COLO829 (cell line): ENCODE data around the gene CLIC3.
"Not testable (repeated sequence)": the region's sequence is repeated elsewhere in the genome, so short reads cannot be mapped to it uniquely, and the experiment has no call there.

Source experiments
- DNase-seq: peaks from one replicate; pipeline ENCODE4 v3.0.0; 2012; ENCODE audit warnings: low spot score

CLIC3 gene

DNA sequence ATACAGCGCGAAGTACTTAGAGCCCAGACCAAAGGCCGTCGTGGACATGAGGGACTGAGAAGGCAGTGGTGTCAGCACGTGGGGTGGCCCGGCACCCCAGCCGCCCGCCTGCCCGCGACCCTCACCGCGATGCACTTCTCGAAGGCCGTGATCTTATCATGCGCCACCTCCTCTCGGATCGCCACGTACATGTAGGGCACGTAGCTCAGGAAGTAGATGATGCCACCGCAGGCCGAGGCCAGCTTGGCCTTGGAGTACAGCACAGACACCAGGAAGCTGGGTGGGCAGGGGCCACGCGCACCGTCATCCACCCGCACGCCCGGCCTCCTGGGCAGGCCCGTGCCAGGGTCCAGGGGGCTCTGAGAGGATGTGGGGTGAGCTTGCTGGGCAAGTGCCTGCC lies 20.7 kb upstream of the CLIC3 start:
- no peak for DNase-seq

- no peak for DNase-seq
Measured at GRCh38 chr9:137016436-137016835, 20.1 kb upstream of the CLIC3 start.

DNA sequence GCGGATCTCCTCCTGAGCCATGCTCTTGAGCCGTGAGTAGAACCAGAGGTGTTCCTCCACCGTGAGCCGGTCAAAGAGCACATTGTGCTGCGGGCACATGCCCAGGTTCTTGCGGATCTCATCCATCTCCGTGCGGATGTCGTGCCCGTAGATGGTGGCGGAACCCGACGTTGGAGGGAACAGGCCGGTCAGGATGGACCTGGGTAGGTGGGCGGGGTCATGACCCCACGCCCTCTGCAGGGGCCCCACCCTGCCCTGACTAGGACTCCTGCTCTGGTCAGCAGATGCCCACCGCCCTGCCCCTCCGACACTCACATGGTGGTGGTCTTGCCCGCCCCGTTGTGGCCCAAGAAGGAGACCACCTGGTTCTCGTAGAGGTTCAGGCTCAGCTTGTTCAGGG lies 19.6 kb upstream of the CLIC3 start:
- no peak for DNase-seq

- DNase-seq = no peak
Measured at GRCh38 chr9:137015540-137015930, 19.2 kb upstream of the CLIC3 start.

- no peak for DNase-seq
Measured at GRCh38 chr9:137014776-137015539, 18.6 kb upstream of the CLIC3 start.

- no peak for DNase-seq
Measured at GRCh38 chr9:137014166-137014565, 17.8 kb upstream of the CLIC3 start.

- DNase-seq = no peak
Measured at GRCh38 chr9:137013571-137013940, 17.2 kb upstream of the CLIC3 start.

DNA sequence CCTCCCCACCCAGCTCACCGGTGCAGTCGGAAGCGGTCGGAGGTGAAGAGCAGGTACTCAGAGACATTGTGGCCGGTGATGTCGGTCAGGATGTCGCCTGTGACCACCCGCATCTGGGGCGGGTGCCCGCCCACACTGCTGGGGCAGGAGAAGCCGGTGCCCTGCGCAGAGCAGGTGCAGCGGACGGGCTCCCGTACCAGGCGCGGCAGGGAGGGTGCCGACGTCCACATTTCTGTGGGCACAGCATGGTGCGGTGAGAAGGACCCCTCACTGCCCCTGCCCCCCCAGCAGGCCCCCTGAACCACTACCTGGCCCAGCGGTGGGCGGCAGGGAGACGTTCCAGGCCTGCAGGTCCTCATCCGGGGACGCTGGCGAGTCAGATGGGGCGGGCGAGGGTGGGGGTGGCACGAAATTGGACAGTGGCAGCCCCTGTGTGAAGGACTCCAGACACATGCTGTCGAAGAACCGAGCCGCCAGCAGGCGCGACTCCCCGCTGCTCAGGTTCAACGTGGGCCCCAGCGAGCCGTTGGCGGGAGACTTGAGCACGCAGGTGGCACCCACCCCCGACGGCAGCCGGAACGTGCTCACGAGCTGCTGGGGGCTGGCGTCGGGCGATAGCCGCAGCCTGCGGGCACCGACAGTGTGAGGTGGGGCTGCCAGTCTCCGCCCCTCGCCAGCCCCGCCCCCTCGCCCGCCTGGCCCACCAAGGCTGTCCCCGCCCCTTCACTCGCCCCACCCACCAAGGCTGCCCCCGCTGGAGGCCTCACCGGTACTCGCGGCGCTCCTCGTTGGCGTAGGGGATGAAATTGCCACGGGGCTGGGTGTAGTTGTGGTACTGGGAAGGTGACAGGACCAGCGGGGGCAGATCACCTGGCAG lies 16.6 kb upstream of the CLIC3 start:
- DNase-seq = no peak

DNA sequence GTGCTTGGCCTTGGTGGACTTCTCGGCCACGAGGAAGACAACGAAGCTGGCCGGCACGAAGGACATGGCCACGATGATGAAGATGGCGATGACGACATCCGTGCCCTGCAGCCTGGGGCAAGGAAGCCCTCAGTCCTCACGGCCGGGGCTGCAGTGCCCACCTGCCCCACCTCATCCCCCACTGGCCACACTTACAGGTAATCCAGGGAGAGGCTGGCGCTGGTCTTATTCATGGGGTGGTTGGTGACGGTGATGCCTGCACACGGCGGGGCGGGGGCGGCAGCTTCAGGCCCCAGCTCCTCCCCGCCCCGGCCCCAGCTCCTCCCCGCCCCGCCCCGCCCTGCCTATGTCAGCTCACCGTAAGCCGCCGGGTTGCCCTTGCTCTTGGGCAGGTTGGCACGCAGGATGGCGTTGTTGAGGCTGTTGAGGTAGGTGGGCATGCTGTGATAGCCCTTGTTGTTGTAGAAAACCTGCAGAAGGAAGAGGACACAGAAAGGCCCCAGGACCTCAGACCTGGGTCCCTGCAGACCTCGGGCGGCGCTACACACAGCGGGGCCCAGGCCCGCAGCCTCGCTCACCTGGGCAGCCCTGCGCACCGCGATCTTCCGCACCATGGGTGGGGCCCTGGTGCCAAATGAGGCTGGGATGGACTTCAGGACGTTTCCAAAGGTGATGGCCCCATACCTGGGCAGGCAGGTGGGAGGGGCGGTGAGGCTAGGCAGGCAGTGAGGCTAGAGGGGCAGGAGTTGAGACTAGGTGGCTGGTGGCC lies 15.7 kb upstream of the CLIC3 start:
- no peak for DNase-seq

DNA sequence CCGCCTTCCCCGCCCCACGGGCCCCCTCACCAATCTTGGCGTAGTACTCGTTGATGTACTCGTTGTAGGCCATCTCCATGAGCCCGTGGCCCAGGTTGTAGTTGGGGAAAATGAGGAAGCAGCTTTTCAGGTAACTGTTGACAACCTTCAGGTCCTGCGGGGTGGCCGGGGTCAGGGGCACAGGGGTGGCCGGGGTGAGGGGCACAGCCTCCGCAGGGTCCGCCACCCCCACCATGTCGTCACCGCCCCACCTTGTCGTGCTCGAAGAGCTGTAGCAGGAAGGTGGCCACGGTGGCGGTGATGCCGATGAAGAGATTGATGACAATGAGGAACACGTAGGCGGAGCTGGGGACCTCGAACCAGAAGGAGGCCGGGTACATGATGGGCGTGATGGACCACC lies 14.8 kb upstream of the CLIC3 start:
- DNase-seq = no peak

DNA sequence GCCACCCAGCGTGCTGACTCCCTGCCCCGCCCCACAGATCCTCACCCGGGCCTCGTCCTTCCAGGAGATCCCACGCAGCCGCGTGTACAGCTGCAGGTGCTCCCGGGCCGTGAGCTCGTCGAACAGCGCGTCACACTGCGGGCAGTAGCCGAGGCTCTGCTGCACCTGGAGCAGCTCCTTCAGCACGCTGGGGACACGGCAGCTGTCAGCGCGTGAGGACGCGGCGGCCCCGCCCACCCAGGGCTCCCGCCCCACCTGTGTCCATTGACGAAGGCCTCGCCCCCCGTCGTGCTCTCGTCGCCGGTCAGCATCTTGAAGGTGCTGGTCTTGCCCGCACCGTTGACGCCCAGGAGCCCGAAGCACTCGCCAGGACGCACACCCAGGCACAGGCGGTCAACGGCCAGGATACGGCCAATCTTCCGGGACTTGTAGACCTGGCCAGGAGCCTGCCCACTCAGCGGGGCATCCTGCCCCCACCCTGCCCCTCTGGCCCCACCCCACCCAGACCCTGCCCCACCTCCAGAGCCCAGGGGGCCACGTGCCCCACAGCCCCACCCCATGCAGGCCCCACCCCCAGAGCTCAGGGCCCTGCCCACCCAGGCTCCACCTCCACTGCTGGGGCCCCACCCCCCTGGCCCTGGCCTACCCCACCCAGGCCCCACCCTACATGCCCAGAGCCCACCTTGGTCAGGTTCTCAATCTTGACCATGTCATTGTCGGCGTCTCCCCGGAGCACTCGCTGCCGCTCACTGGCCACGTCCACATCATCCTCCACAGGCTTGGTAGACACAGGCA lies 13.8 kb upstream of the CLIC3 start:
- no peak for DNase-seq

DNA sequence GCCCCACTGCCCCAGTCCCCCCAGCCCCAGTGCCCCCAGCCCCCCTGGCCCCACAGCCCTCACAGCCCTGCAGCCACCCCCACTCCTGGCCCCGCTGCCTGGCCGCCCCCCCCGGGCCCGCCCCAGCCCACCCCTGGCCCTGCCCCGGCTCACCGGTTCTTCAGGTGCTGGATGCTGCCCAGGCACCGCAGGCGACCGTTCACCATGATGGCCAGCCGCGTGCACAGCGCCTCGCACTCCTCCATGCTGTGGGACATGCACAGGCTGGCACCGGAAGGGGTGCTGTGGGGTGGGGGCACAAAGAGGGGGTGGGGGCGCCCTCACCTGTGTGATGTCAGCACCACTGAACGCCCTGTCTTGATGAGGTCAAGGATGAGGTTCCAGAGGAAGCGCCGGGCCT lies 12.8 kb upstream of the CLIC3 start:
- no peak for DNase-seq

GRCh38 chr9:137008312-137008711 lies 11.9 kb upstream of the CLIC3 start:
- DNase-seq = no peak

GRCh38 chr9:137007816-137008270 lies 11.5 kb upstream of the CLIC3 start:
- no peak for DNase-seq

DNA sequence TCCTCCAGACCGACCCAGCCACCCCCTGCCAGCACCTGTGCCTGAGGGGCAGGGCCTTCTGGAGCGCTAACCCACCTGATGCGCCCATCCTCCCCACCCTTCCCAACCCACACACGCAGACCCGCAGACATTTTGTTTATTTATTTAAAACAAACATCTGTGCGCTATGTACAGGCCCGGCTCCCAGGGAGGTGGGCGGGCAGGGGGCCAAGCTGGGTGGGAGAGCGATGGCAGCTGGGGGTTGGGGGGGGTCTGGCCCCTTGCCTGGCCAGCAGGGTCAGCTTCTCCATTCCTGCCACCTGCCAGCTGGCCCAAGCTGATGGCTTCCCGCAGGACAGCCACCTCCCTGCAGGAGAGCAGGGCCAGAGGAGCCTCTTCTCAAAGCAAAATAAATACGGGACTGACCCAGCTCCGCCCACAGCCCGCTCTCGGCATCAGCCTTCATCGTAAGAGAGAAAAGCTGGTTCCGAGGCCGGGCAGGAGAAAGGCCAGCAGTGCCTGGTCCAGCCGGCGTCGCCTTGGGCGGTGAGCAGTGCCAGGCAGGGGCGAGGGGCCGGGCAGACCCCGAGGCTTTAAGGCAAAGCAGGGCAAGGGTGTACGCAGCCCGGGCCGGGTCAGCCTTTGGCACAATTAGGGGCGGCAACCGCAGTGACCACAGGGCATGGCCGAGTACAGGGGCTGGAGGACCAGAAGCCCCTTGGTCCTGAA lies 10.9 kb upstream of the CLIC3 start:
- no peak for DNase-seq

- DNase-seq = no peak
Measured at GRCh38 chr9:137006116-137007003, 10.0 kb upstream of the CLIC3 start.

DNA sequence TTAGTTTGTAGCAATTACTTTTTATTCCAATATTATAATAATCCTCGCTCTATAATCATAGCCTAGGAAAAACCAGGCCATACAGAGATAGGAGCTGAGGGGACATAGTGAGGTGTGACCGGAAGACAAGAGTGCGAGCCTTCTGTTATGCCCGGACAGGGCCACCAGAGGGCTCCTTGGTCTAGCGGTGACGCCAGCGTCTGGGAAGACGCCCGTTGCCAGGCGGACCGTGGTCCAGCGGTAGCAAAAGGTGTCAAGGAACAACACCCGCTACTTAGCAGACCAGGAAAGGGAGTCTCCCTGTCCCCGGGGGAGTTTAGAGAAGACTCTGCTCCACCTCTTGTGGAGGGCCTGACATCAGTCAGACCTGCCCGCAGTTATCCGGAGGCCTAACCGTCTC lies 7.9 kb upstream of the CLIC3 start:
- DNase-seq = not testable (repeated sequence)

- DNase-seq = no peak
Measured at GRCh38 chr9:137002646-137003041, 6.3 kb upstream of the CLIC3 start.

DNA sequence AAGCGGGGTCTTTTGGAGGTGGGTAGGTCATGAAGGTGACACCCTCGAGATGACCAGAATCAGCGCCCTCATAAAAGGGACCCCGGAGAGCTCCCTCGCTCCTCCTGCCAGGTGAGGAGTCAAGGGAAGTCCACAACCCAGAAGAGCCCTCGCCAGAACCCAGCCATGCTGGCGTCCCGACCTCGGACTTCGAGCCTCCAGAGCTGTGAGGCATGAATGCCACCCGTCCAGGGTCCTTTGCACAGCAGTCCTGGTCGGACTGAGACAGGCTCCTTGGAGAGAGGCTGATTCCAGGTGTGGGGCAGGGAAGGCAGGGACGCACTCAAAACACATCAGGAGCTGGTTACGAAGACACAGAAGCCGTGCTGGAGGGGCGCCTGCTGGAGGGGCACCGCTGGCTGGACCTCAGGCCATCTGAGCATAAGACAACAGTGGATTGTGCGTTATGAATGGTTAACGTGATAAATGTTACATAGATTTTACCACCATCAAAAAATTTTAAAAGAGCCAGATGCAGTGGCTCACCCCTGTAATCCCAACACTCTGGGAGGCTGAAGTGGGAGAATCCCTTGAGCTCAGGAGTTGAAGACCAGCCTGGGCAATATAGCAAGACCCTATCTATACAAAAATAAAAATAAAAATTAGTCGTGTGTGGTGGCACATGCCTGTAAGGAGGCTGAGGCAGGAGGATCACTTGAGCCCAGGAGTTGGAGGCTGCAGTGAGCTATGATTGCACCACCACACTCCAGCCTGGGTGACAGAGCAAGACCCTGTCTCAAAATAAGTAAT lies 5.7 kb upstream of the CLIC3 start:
- DNase-seq = no peak
